Stimulated activated CD8-positive, alpha-beta memory T cell treated with anti-CD3 and anti-CD28 coated beads, Interleukin-12 subunit alpha, Interleukin-12 subunit beta, amount 100 ng/mL, for 1 hour (primary cell): ENCODE measurements around the gene TRDN.
"Not testable (repeated sequence)": the region's sequence is repeated elsewhere in the genome, so short reads cannot be mapped to it uniquely, and the experiment has no call there.

Experiments used
- DNase-seq: peaks from one replicate; pipeline ENCODE4 v3.0.0-alpha.2; 2020; ENCODE audit warnings: low read depth

The TRDN gene

GRCh38 chr6:123295181-123295580, 341.6 kb downstream of the TRDN start:
- no peak for DNase-seq

GRCh38 chr6:123288649-123289048, 348.1 kb downstream of the TRDN start:
- no peak for DNase-seq

- no peak for DNase-seq
These were observed 360.2 kb downstream of the TRDN start for GRCh38 chr6:123276546-123276980.

- no peak for DNase-seq
These were observed 372.8 kb downstream of the TRDN start for GRCh38 chr6:123263981-123264380.

- no peak for DNase-seq
These were observed 396.1 kb downstream of the TRDN start for GRCh38 chr6:123240626-123241025.

- DNase-seq = no peak
These were observed 403.4 kb downstream of the TRDN start for GRCh38 chr6:123233336-123233735.

- DNase-seq = not testable (repeated sequence)
These were observed 409.0 kb downstream of the TRDN start for GRCh38 chr6:123227789-123228188.

- DNase-seq = no peak
These were observed 410.4 kb downstream of the TRDN start for GRCh38 chr6:123226398-123226797.

GRCh38 chr6:123224077-123224476, 412.7 kb downstream of the TRDN start:
- no peak for DNase-seq

GRCh38 chr6:123223461-123223860, 413.3 kb downstream of the TRDN start:
- no peak for DNase-seq

- no peak for DNase-seq
These were observed 421.5 kb downstream of the TRDN start for GRCh38 chr6:123215211-123215610.

GRCh38 chr6:123214433-123214832, 422.3 kb downstream of the TRDN start:
- no peak for DNase-seq

- DNase-seq = no peak
These were observed 422.8 kb downstream of the TRDN start for GRCh38 chr6:123213921-123214320.

- no peak for DNase-seq
These were observed 424.8 kb downstream of the TRDN start for GRCh38 chr6:123211777-123212545.

- no peak for DNase-seq
These were observed 426.1 kb downstream of the TRDN start for GRCh38 chr6:123210645-123211044.

GRCh38 chr6:123207967-123208510, 428.7 kb downstream of the TRDN start:
- DNase-seq = no peak

- no peak for DNase-seq
These were observed 432.8 kb downstream of the TRDN start for GRCh38 chr6:123203928-123204327.

- DNase-seq = no peak
These were observed 434.8 kb downstream of the TRDN start for GRCh38 chr6:123201869-123202372.

GRCh38 chr6:123193298-123193697, 443.5 kb downstream of the TRDN start:
- DNase-seq = no peak

- no peak for DNase-seq
These were observed 446.9 kb downstream of the TRDN start for GRCh38 chr6:123189816-123190215.

GRCh38 chr6:123182998-123183397, 453.8 kb downstream of the TRDN start:
- DNase-seq = no peak

- no peak for DNase-seq
These were observed 460.0 kb downstream of the TRDN start for GRCh38 chr6:123176706-123177105.

GRCh38 chr6:123171341-123172115, 465.2 kb downstream of the TRDN start:
- DNase-seq = no peak
